ENCODE measurements around the gene GLIPR1L1.

- no peak for TF ChIP-seq CTCF (IDR thresholded peaks at IDR 0.05)
- TF ChIP-seq POLR2AphosphoS5 (IDR thresholded peaks at IDR 0.05): no peak
- no peak for TF ChIP-seq EP300 (IDR thresholded peaks at IDR 0.05)
- TF ChIP-seq POLR2A (IDR thresholded peaks at IDR 0.05): no peak
Measured at GRCh38 chr12:75288860-75289259, 45.6 kb upstream of the GLIPR1L1 start.
